ENCODE data around the gene RBPJ. TPM values are rescaled to one million over a fixed set of nuclear protein-coding genes. Genes with fewer than 3 reads are reported as not detected.

The RBPJ gene
- polyA plus RNA-seq, 1 of the 3 experiments (the other 2 are of a cell fraction) = 13.8 TPM

DNA sequence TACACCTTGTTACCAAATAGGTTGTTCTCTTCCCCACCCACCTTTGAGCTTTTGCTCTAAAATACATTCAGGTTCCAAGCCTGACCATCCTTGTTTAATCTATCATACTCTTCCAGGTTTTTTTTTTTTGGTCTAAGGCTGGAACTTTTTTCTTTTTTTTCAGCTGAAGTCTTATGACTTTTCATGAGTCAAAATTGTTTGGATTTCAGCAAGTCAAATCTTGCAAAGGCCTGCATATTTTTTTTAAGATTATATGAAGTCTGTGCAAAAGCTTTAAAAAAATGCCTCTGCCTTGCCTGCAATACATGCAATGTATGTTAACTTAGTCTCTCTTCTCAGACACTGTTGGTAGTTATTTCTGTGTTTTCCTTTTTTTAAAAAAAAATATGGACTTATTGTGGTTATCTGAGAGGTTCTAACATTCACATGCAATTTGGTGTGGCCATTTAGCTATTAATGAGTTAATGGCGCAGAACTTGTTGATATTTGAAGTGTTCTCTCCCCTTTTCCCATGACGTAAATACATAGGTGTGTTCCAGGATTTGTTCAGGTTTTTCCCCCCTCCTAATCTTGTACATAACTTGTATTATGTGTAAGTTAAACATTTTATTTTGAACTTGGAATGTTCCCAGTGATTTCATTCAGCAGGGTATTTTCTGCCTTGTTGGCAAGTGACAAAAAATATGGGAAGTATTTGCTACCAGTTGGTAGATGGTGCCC is 110.8 kb downstream of the RBPJ start:
- H2AFZ ChIP-seq (ENCODE audit: low read depth) = no peak overlapping the region
- no peak for DNase-seq
- no peaks in the 10 kb centered on the region for H3F3A ChIP-seq (replicated peaks; ENCODE audit: insufficient read depth)
- H3K36me3 ChIP-seq (replicated peaks in 1 of 2; ENCODE audit: control insufficient read depth in 1 of 2, insufficient read depth in 2 of 2, low read length in 1 of 2) = peaks cover 36 to 38% of the 10 kb centered on the region in 2 experiments
- no peak for TF ChIP-seq JUND (IDR thresholded peaks at IDR 0.05)
- TF ChIP-seq RCOR1 (IDR thresholded peaks at IDR 0.05; ENCODE audit: low read length) = no peak
- TF ChIP-seq, protein P1, sequence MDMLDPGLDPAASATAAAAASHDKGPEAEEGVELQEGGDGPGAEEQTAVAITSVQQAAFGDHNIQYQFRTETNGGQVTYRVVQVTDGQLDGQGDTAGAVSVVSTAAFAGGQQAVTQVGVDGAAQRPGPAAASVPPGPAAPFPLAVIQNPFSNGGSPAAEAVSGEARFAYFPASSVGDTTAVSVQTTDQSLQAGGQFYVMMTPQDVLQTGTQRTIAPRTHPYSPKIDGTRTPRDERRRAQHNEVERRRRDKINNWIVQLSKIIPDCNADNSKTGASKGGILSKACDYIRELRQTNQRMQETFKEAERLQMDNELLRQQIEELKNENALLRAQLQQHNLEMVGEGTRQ (IDR thresholded peaks at IDR 0.05; ENCODE audit: borderline replicate concordance, low read depth, low read length) = no peak
- TF ChIP-seq TCF12 (IDR thresholded peaks at IDR 0.05) = no peak
- TF ChIP-seq FOXM1 (IDR thresholded peaks at IDR 0.05; ENCODE audit: low read depth) = no peak
- TF ChIP-seq GATA2 (CRISPR knock-in tag; IDR thresholded peaks at IDR 0.05) = no peak
- TF ChIP-seq, protein P2, sequence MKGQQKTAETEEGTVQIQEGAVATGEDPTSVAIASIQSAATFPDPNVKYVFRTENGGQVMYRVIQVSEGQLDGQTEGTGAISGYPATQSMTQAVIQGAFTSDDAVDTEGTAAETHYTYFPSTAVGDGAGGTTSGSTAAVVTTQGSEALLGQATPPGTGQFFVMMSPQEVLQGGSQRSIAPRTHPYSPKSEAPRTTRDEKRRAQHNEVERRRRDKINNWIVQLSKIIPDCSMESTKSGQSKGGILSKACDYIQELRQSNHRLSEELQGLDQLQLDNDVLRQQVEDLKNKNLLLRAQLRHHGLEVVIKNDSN (IDR thresholded peaks at IDR 0.05; ENCODE audit: borderline replicate concordance, low read depth) = no peak
- TF ChIP-seq EP300 (IDR thresholded peaks at IDR 0.05; ENCODE audit: borderline replicate concordance in 1 of 2, low read depth in 1 of 2, low read length in 1 of 2) = no peak
- TF ChIP-seq FOSL2 (IDR thresholded peaks at IDR 0.05; ENCODE audit: borderline replicate concordance, low read depth) = no peak
- no peak for TF ChIP-seq NFIC (IDR thresholded peaks at IDR 0.05; ENCODE audit: borderline replicate concordance)
- TF ChIP-seq, protein P3, sequence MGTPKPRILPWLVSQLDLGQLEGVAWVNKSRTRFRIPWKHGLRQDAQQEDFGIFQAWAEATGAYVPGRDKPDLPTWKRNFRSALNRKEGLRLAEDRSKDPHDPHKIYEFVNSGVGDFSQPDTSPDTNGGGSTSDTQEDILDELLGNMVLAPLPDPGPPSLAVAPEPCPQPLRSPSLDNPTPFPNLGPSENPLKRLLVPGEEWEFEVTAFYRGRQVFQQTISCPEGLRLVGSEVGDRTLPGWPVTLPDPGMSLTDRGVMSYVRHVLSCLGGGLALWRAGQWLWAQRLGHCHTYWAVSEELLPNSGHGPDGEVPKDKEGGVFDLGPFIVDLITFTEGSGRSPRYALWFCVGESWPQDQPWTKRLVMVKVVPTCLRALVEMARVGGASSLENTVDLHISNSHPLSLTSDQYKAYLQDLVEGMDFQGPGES (IDR thresholded peaks at IDR 0.05; ENCODE audit: low read depth, low read length) = no peak
- TF ChIP-seq, protein P4, sequence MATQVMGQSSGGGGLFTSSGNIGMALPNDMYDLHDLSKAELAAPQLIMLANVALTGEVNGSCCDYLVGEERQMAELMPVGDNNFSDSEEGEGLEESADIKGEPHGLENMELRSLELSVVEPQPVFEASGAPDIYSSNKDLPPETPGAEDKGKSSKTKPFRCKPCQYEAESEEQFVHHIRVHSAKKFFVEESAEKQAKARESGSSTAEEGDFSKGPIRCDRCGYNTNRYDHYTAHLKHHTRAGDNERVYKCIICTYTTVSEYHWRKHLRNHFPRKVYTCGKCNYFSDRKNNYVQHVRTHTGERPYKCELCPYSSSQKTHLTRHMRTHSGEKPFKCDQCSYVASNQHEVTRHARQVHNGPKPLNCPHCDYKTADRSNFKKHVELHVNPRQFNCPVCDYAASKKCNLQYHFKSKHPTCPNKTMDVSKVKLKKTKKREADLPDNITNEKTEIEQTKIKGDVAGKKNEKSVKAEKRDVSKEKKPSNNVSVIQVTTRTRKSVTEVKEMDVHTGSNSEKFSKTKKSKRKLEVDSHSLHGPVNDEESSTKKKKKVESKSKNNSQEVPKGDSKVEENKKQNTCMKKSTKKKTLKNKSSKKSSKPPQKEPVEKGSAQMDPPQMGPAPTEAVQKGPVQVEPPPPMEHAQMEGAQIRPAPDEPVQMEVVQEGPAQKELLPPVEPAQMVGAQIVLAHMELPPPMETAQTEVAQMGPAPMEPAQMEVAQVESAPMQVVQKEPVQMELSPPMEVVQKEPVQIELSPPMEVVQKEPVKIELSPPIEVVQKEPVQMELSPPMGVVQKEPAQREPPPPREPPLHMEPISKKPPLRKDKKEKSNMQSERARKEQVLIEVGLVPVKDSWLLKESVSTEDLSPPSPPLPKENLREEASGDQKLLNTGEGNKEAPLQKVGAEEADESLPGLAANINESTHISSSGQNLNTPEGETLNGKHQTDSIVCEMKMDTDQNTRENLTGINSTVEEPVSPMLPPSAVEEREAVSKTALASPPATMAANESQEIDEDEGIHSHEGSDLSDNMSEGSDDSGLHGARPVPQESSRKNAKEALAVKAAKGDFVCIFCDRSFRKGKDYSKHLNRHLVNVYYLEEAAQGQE (IDR thresholded peaks at IDR 0.05; ENCODE audit: low read depth, low read length) = no peak
- no peak for TF ChIP-seq SIN3A (IDR thresholded peaks at IDR 0.05; ENCODE audit: borderline replicate concordance, low read depth, low read length)
- TF ChIP-seq RFX5 (IDR thresholded peaks at IDR 0.05; ENCODE audit: low read length) = no peak
- no peak for TF ChIP-seq RXRA (IDR thresholded peaks at IDR 0.05; ENCODE audit: borderline replicate concordance, low read depth)
- TF ChIP-seq ELF1 (IDR thresholded peaks at IDR 0.05) = no peak
- no peak for TF ChIP-seq POLR2AphosphoS5 (IDR thresholded peaks at IDR 0.05; ENCODE audit: low read depth, low read length)
- TF ChIP-seq FOXJ3 (CRISPR knock-in tag; IDR thresholded peaks at IDR 0.05) = no peak
- no peak for TF ChIP-seq MEF2A (IDR thresholded peaks at IDR 0.05; ENCODE audit: borderline replicate concordance, low read depth)
- no peak overlapping the region for H3K4me3 ChIP-seq (ENCODE audit: low read depth in 2 of 2, low read length in 1 of 2)
- no peaks in the 10 kb centered on the region for H3K9me2 ChIP-seq
- H3K4me1 ChIP-seq (ENCODE audit: control insufficient read depth in 1 of 2, insufficient read depth in 2 of 2, low read depth in 1 of 2, low read length in 1 of 2) = peaks cover 0 to 8% of the 10 kb centered on the region in 2 experiments; a peak in 2 of 4 replicates
- CTCF ChIA-PET = interaction anchor here (1.0 kb wide), 1 partner anchor 18 kb away, joined by 3 read pairs; no protein-coding TSS in a partner anchor
- no peaks in the 10 kb centered on the region for H3K79me2 ChIP-seq (ENCODE audit: insufficient read depth)
- no peaks in the 10 kb centered on the region for H3K9me3 ChIP-seq
- no peaks in the 10 kb centered on the region for H4K20me1 ChIP-seq (ENCODE audit: insufficient read depth)
- H3K27me3 ChIP-seq (ENCODE audit: insufficient read depth) = no peaks in the 10 kb centered on the region
- H3K27ac ChIP-seq (ENCODE audit: low read depth in 2 of 2, low read length in 1 of 2) = no peak overlapping the region
- 93% methylated on average over 2 of the region's 2 CpGs for WGBS (ENCODE audit: low lambda C conversion rate)
- H3K9ac ChIP-seq = no peak overlapping the region
- H3K4me2 ChIP-seq = no peak overlapping the region
- POLR2A ChIA-PET = no interaction called here
